IPS-18c (cell line): ENCODE results near the gene VAV2.

Experiments
- H3K4me3 ChIP-seq: 2 replicates; pipeline ENCODE4 v1.7.0; 2013; ENCODE audit warnings: low read depth, mild to moderate bottlenecking, low read length, moderate library complexity; ENCODE audit not compliant: insufficient read depth
- H3K9me3 ChIP-seq: one replicate; pipeline ENCODE4 v1.6.1; 2013; ENCODE audit warnings: mild to moderate bottlenecking, low read length, moderate library complexity; ENCODE audit not compliant: control insufficient read depth, insufficient read depth

VAV2 gene

GRCh38 chr9:133824802-133825186 is 167.3 kb downstream of the VAV2 start:
- Histone ChIP-seq H3K4me3 (no peak overlapping the region), H3K9me3 (no peaks in the 10 kb centered on the region)

- H3K4me3 ChIP-seq: no peak overlapping the region
- H3K9me3 ChIP-seq: no peaks in the 10 kb centered on the region
Observed at GRCh38 chr9:133824106-133824801, 167.9 kb downstream of the VAV2 start.

GRCh38 chr9:133823189-133824105 is 168.7 kb downstream of the VAV2 start:
- H3K4me3 ChIP-seq: no peak overlapping the region

GRCh38 chr9:133822430-133823065 is 169.6 kb downstream of the VAV2 start:
- Histone ChIP-seq H3K9me3 (no peaks in the 10 kb centered on the region), H3K4me3 (no peak overlapping the region)

More at GRCh38 chr9:133823189-133824105, 168.7 kb downstream of the VAV2 start:
- no peaks in the 10 kb centered on the region for H3K9me3 ChIP-seq

GRCh38 chr9:133821601-133822429 is 170.3 kb downstream of the VAV2 start:
- H3K4me3 ChIP-seq: no peak overlapping the region

GRCh38 chr9:133819923-133820322 is 172.2 kb downstream of the VAV2 start:
- H3K4me3 ChIP-seq: no peak overlapping the region
- no peaks in the 10 kb centered on the region for H3K9me3 ChIP-seq

More at GRCh38 chr9:133821601-133822429, 170.3 kb downstream of the VAV2 start:
- no peaks in the 10 kb centered on the region for H3K9me3 ChIP-seq

GRCh38 chr9:133818444-133818843 is 173.7 kb downstream of the VAV2 start:
- H3K4me3 ChIP-seq: no peak overlapping the region
- H3K9me3 ChIP-seq: no peaks in the 10 kb centered on the region

- Histone ChIP-seq H3K9me3 (no peaks in the 10 kb centered on the region), H3K4me3 (no peak overlapping the region)
Observed at GRCh38 chr9:133815781-133816180, 176.3 kb downstream of the VAV2 start.

- Histone ChIP-seq H3K9me3 (no peaks in the 10 kb centered on the region), H3K4me3 (no peak overlapping the region)
Observed at GRCh38 chr9:133814586-133815208, 177.4 kb downstream of the VAV2 start.

- Histone ChIP-seq H3K9me3 (no peaks in the 10 kb centered on the region), H3K4me3 (no peak overlapping the region; the same call in 1 of the 2 replicates)
Observed at GRCh38 chr9:133813749-133814585, 178.2 kb downstream of the VAV2 start.

GRCh38 chr9:133812941-133813748 is 179.0 kb downstream of the VAV2 start:
- Histone ChIP-seq H3K4me3 (no peak overlapping the region), H3K9me3 (no peaks in the 10 kb centered on the region)

GRCh38 chr9:133812077-133812868 is 179.9 kb downstream of the VAV2 start:
- Histone ChIP-seq H3K9me3 (no peaks in the 10 kb centered on the region), H3K4me3 (no peak overlapping the region)

GRCh38 chr9:133811471-133811870 is 180.7 kb downstream of the VAV2 start:
- H3K9me3 ChIP-seq: no peaks in the 10 kb centered on the region
- H3K4me3 ChIP-seq: no peak overlapping the region

- H3K4me3 ChIP-seq: no peak overlapping the region
Observed at GRCh38 chr9:133810556-133811195, 181.4 kb downstream of the VAV2 start.

More at GRCh38 chr9:133810556-133811195, 181.4 kb downstream of the VAV2 start:
- H3K9me3 ChIP-seq: no peaks in the 10 kb centered on the region
